Measurements from ENCODE around the gene PRPH.
"Not testable (repeated sequence)": the region's sequence is repeated elsewhere in the genome, so short reads cannot be mapped to it uniquely, and the experiment has no call there.

PRPH gene

GRCh38 chr12:49295082-49295936 lies at the start of gene PRPH:
TSS of gene PRPH (plus strand) at chr12:49295147. CDS start at chr12:49295201, 54 bp downstream.
- no peak for DNase-seq (ENCODE audit: low read depth)

GRCh38 chr12:49251357-49251756 lies 43.6 kb upstream of the PRPH start:
- DNase-seq (ENCODE audit: low read depth) = no peak

- no peak for DNase-seq (ENCODE audit: low read depth)
These were observed 41.8 kb upstream of the PRPH start for GRCh38 chr12:49253033-49253623.

- DNase-seq (ENCODE audit: low read depth) = not testable (repeated sequence)
These were observed 39.5 kb upstream of the PRPH start for GRCh38 chr12:49255456-49255855.

- no peak for DNase-seq (ENCODE audit: low read depth)
These were observed 38.9 kb upstream of the PRPH start for GRCh38 chr12:49255857-49256637.

GRCh38 chr12:49257508-49258184 lies 37.3 kb upstream of the PRPH start:
- not testable (repeated sequence) for DNase-seq (ENCODE audit: low read depth)

- no peak for DNase-seq (ENCODE audit: low read depth)
These were observed 35.5 kb upstream of the PRPH start for GRCh38 chr12:49259452-49259851.

- DNase-seq (ENCODE audit: low read depth) = no peak
These were observed 34.8 kb upstream of the PRPH start for GRCh38 chr12:49260166-49260565.

- no peak for DNase-seq (ENCODE audit: low read depth)
These were observed 34.2 kb upstream of the PRPH start for GRCh38 chr12:49260571-49261363.

GRCh38 chr12:49261721-49262120 lies 33.2 kb upstream of the PRPH start:
- DNase-seq (ENCODE audit: low read depth) = no peak

- no peak for DNase-seq (ENCODE audit: low read depth)
These were observed 31.6 kb upstream of the PRPH start for GRCh38 chr12:49263400-49263763.

GRCh38 chr12:49264466-49264872 lies 30.5 kb upstream of the PRPH start:
- no peak for DNase-seq (ENCODE audit: low read depth)

GRCh38 chr12:49264873-49265792 lies 29.8 kb upstream of the PRPH start, which contains the start of gene TUBA1C:
TSS of gene TUBA1C (plus strand) at chr12:49265082. CDS start at chr12:49265182, 100 bp downstream.
- DNase-seq (ENCODE audit: low read depth) = peak; percentile 69

GRCh38 chr12:49269191-49269590 lies 25.8 kb upstream of the PRPH start:
- not testable (repeated sequence) for DNase-seq (ENCODE audit: low read depth)

- no peak for DNase-seq (ENCODE audit: low read depth)
These were observed 21.9 kb upstream of the PRPH start for GRCh38 chr12:49272790-49273725.

GRCh38 chr12:49273726-49274395 lies 21.1 kb upstream of the PRPH start:
- DNase-seq (ENCODE audit: low read depth) = no peak

GRCh38 chr12:49274396-49275069 lies 20.4 kb upstream of the PRPH start:
- no peak for DNase-seq (ENCODE audit: low read depth)
